Spleen (tissue), 11 donors: ENCODE measurements around the gene HSDL2. TPM values are rescaled to one million over a fixed set of nuclear protein-coding genes. Genes with fewer than 3 reads are reported as not detected.
A peak's percentile ranks its signal among the peaks of the same experiment; 100 is the strongest.

Experiments used
- DNase-seq: peaks from one replicate; pipeline ENCODE4 v3.0.0-alpha.2; 2020
- H3K27ac ChIP-seq, 8 donors: fragments of 200-600 bp; sonication (generic) in 7 of 8; 1 replicate in 4 of 8; 2 replicates in 4 of 8; pipeline versions ENCODE4 v1.5.0 to v1.8.0; 2016 to 2021; ENCODE audit warnings: inconsistent platforms in 4 of 8, mild to moderate bottlenecking in 4 of 8, moderate library complexity in 1 of 8
- H3K27me3 ChIP-seq, 7 donors: fragments of 200-600 bp; sonication (generic) in 6 of 7; replicated peaks in 1 of 7; 1 replicate in 4 of 7; 2 replicates in 3 of 7; pipeline versions ENCODE4 v1.5.0 to v1.8.0; 2016 to 2021; ENCODE audit warnings: inconsistent platforms in 3 of 7, mild to moderate bottlenecking in 1 of 7
- H3K36me3 ChIP-seq, 6 donors: fragments of 200-600 bp; sonication (generic) in 5 of 6; 1 replicate in 4 of 6; 2 replicates in 2 of 6; pipeline versions ENCODE4 v1.5.0 to v1.8.0; 2016 to 2021; ENCODE audit warnings: inconsistent platforms in 2 of 6
- H3K4me1 ChIP-seq, 6 donors: fragments of 200-600 bp; sonication (generic) in 5 of 6; 1 replicate in 3 of 6; 2 replicates in 3 of 6; pipeline versions ENCODE4 v1.5.0 to v1.8.0; 2016 to 2021; ENCODE audit warnings: inconsistent platforms in 3 of 6
- H3K4me3 ChIP-seq, 8 donors: fragments of 200-600 bp; sonication (generic) in 7 of 8; 1 replicate in 4 of 8; 2 replicates in 4 of 8; pipeline versions ENCODE4 v1.5.0 to v1.8.0; 2016 to 2021; ENCODE audit warnings: inconsistent platforms in 4 of 8, mild to moderate bottlenecking in 4 of 8, moderate library complexity in 2 of 8
- H3K9me3 ChIP-seq, 8 donors: fragments of 200-600 bp; sonication (generic) in 7 of 8; 1 replicate in 4 of 8; 2 replicates in 4 of 8; pipeline versions ENCODE4 v1.5.0 to v1.8.0; 2016 to 2021; ENCODE audit warnings: inconsistent platforms in 4 of 8
- CTCF ChIP-seq, 11 experiments: fragments of 200-600 bp in 7 of 11; fragments of 450-650 bp in 4 of 11; sonication (generic) in 4 of 11; IDR thresholded peaks in 8 of 11; conservative IDR thresholded peaks in 3 of 11; 1 replicate in 7 of 11; 2 replicates in 4 of 11; pipeline versions ENCODE4 v1.4.0 to v1.8.0; 2016 to 2021; ENCODE audit warnings: antibody characterized with exemption in 11 of 11, inconsistent platforms in 4 of 11, mild to moderate bottlenecking in 1 of 11
- POLR2A ChIP-seq, 3 donors: fragments of 450-650 bp; IDR thresholded peaks; one replicate each; pipeline ENCODE4 v1.5.1; 2017; ENCODE audit warnings: antibody characterized with exemption in 3 of 3, mild to moderate bottlenecking in 1 of 3
- POLR2AphosphoS5 ChIP-seq, 3 donors: sonication (generic); formaldehyde crosslinking; IDR thresholded peaks; one replicate each; pipeline ENCODE4 v1.5.1; 2017; ENCODE audit warnings: antibody characterized with exemption in 3 of 3
- WGBS, 5 donors: extraction: QIAGEN DNeasy Blood & Tissue Kit in 3 of 5; methylation state at CpG; one replicate each; pipeline versions ENCODE4 v1.1.5 to v1.1.7; 2013 to 2018; 5-methylcytosine and 5-hydroxymethylcytosine counted together
- intact Hi-C: fragments of 100-400 bp; cut with DNase I; formaldehyde crosslinking; loops from one replicate; pipeline ENCODE4 v1.15.0; 2023; ENCODE audit warnings: low total_unique reads
- polyA plus RNA-seq, 3 donors: library from polyadenylated mRNA; stranded (reverse); fragments of 200-250 nt; gene quantifications; one replicate each; pipeline ENCODE4 v1.2.1, GENCODE V29; 2013
- total RNA-seq, 7 donors: library from RNA; depleted of rRNA in 3 of 7; stranded (reverse); fragments of >200 nt in 3 of 7; fragmentation: NEBNext Ultra II Directional in 4 of 7; extraction: Animal tissue kit (Norgen Biotek cat#: 25700) in 4 of 7; gene quantifications; one replicate each; pipeline versions ENCODE4 v1.1.0 to v1.2.1, GENCODE V29; 2016 to 2021
- donor health status: healthy with polysubstance abuse.
- donor health status: DM: no; HTN: no; CAD: no; lungs with moderate emphysema.
- donor health status: DM: no; HTN: no; CAD: no.
- donor health status: Bipolar disorder and iron deficiency.
- donor health status: healthy.
- donor health status: DM: no; HTN: no; CAD: no.
- donor health status: DM: yes; HTN: yes; CAD: no.

Gene HSDL2
- total and polyA plus RNA-seq, 10 donors = 11.2 to 42.6 (median 30.3) TPM

- WGBS, 5 donors = 88 to 93% (median 89%) methylated on average over 4 of the region's 4 CpGs
- no peak for DNase-seq
- intact Hi-C loops = no loop called here
- H3K9me3 ChIP-seq = peaks cover 6 to 25% (median 22%) of the 10 kb centered on the region in 8 donors
- peaks cover 0 to 24% (median 15%) of the 10 kb centered on the region in 6 donors for H3K4me1 ChIP-seq
- no peak overlapping the region for H3K27ac ChIP-seq
- no peak for TF ChIP-seq CTCF (IDR thresholded peaks at IDR 0.05 in 8 of 11, conservative IDR thresholded peaks at IDR 0.05 in 3 of 11)
- TF ChIP-seq POLR2AphosphoS5 (IDR thresholded peaks at IDR 0.05) = no peak
- no peak for TF ChIP-seq POLR2A (IDR thresholded peaks at IDR 0.05)
- H3K27me3 ChIP-seq = no peaks in the 10 kb centered on the region
- no peak overlapping the region for H3K4me3 ChIP-seq
- H3K36me3 ChIP-seq = peaks cover 0 to 15% (median 4%) of the 10 kb centered on the region in 6 donors
These were observed 110.2 kb downstream of the HSDL2 start for GRCh38 chr9:112489876-112490666.

GRCh38 chr9:112493393-112494137 is 113.7 kb downstream of the HSDL2 start:
- Histone ChIP-seq H3K9me3 (peaks cover 6 to 33% (median 28%) of the 10 kb centered on the region in 8 donors), H3K4me3 (no peak overlapping the region), H3K4me1 (peaks cover 0 to 18% (median under 1%) of the 10 kb centered on the region in 6 donors), H3K27ac (no peak overlapping the region), H3K36me3 (peaks cover 0 to 22% (median 4%) of the 10 kb centered on the region in 6 donors), H3K27me3 (no peaks in the 10 kb centered on the region)
- no peak for DNase-seq
- intact Hi-C loops = no loop called here
- WGBS, 5 donors = 90 to 100% (median 94%) methylated on average over 1 of the region's 1 CpG
- no peak for TF ChIP-seq CTCF (IDR thresholded peaks at IDR 0.05 in 8 of 11, conservative IDR thresholded peaks at IDR 0.05 in 3 of 11)
- TF ChIP-seq POLR2A (IDR thresholded peaks at IDR 0.05) = no peak
- no peak for TF ChIP-seq POLR2AphosphoS5 (IDR thresholded peaks at IDR 0.05)

- intact Hi-C loops = no loop called here
- Histone ChIP-seq H3K4me3 (no peak overlapping the region), H3K36me3 (peaks cover 0 to 22% (median 4%) of the 10 kb centered on the region in 6 donors), H3K27me3 (no peaks in the 10 kb centered on the region), H3K9me3 (peaks cover 6 to 33% (median 28%) of the 10 kb centered on the region in 8 donors), H3K4me1 (peaks cover 0 to 18% (median 0%) of the 10 kb centered on the region in 6 donors), H3K27ac (no peak overlapping the region)
- no peak for DNase-seq
- 95 to 100% (median 100%) methylated on average over 1 of the region's 1 CpG for WGBS, 5 donors
- TF ChIP-seq CTCF (IDR thresholded peaks at IDR 0.05 in 8 of 11, conservative IDR thresholded peaks at IDR 0.05 in 3 of 11) (no peak), POLR2AphosphoS5 (IDR thresholded peaks at IDR 0.05) (no peak), POLR2A (IDR thresholded peaks at IDR 0.05) (no peak)
These were observed 114.2 kb downstream of the HSDL2 start for GRCh38 chr9:112494153-112494552.

- 53 to 94% (median 81%) methylated on average over 4 of the region's 4 CpGs for WGBS, 5 donors
- H3K9me3 ChIP-seq = peaks cover 6 to 33% (median 28%) of the 10 kb centered on the region in 8 donors
- peaks cover 0 to 22% (median 4%) of the 10 kb centered on the region in 6 donors for H3K36me3 ChIP-seq
- intact Hi-C loops = no loop called here
- H3K27me3 ChIP-seq = no peaks in the 10 kb centered on the region
- H3K4me1 ChIP-seq = peaks cover 0 to 18% (median 0%) of the 10 kb centered on the region in 6 donors
- H3K27ac ChIP-seq = peak overlapping the region in 4 of 8 donors; percentile 41 to 67 (median 54)
- H3K4me3 ChIP-seq = no peak overlapping the region
- TF ChIP-seq POLR2AphosphoS5 (IDR thresholded peaks at IDR 0.05) (no peak), CTCF (IDR thresholded peaks at IDR 0.05 in 8 of 11, conservative IDR thresholded peaks at IDR 0.05 in 3 of 11) (no peak), POLR2A (IDR thresholded peaks at IDR 0.05) (no peak)
- no peak for DNase-seq
These were observed 115.7 kb downstream of the HSDL2 start for GRCh38 chr9:112495614-112496013.
